ENCODE measurements around the gene ATIC. TPM values are rescaled to one million over a fixed set of nuclear protein-coding genes. Genes with fewer than 3 reads are reported as not detected.

The ATIC gene
- total RNA-seq, 1 experiment from 2014 or later = 297 TPM

GRCh38 chr2:215352602-215353001 is 40.7 kb downstream of the ATIC start:
- no peaks in the 10 kb centered on the region for H3K27me3 Mint-ChIP-seq (ENCODE audit: insufficient read depth, unreplicated experiment)
- H3K9me3 Mint-ChIP-seq (ENCODE audit: unreplicated experiment) = no peaks in the 10 kb centered on the region
- H3K4me3 Mint-ChIP-seq (ENCODE audit: unreplicated experiment) = no peak overlapping the region
- H3K4me1 Mint-ChIP-seq (ENCODE audit: insufficient read depth, unreplicated experiment) = no peaks in the 10 kb centered on the region
- H3K36me3 Mint-ChIP-seq (ENCODE audit: insufficient read depth, unreplicated experiment) = peaks cover 35% of the 10 kb centered on the region
- no peak overlapping the region for H3K27ac Mint-ChIP-seq (ENCODE audit: low read depth, unreplicated experiment)
- CTCF ChIA-PET = interaction anchor here (1.2 kb wide), 1 partner anchor 17 kb away, joined by 3 read pairs; no protein-coding TSS in a partner anchor
- POLR2A ChIA-PET = no interaction called here
- BruUV-seq (replicated peaks) = no TSS peak
- TF ChIP-seq CTCF (IDR thresholded peaks at IDR 0.05; ENCODE audit: unreplicated experiment) = no peak
- intact Hi-C loops (cut with micrococcal nuclease) = loop anchor here (10.0 kb wide), 1 partner anchor 572 kb away; no protein-coding TSS in a partner anchor
- DNase-seq (ENCODE audit: unreplicated experiment) = no peak

GRCh38 chr2:215354771-215355695 is 43.2 kb downstream of the ATIC start:
- intact Hi-C loops (cut with micrococcal nuclease) = loop anchor here (10.0 kb wide), 1 partner anchor 570 kb away; no protein-coding TSS in a partner anchor
- no peaks in the 10 kb centered on the region for H3K27me3 Mint-ChIP-seq (ENCODE audit: insufficient read depth, unreplicated experiment)
- DNase-seq (ENCODE audit: unreplicated experiment) = no peak
- no peak for TF ChIP-seq CTCF (IDR thresholded peaks at IDR 0.05; ENCODE audit: unreplicated experiment)
- no peak overlapping the region for H3K4me3 Mint-ChIP-seq (ENCODE audit: unreplicated experiment)
- no TSS peak for BruUV-seq (replicated peaks)
- no peaks in the 10 kb centered on the region for H3K9me3 Mint-ChIP-seq (ENCODE audit: unreplicated experiment)
- peak overlapping the region; percentile 63 for H3K27ac Mint-ChIP-seq (ENCODE audit: low read depth, unreplicated experiment)
- ChIA-PET CTCF (no interaction called here), POLR2A (interaction anchor here (0.7 kb wide), 1 partner anchor 961 kb away, joined by 3 read pairs; no protein-coding TSS in a partner anchor)
- no peaks in the 10 kb centered on the region for H3K4me1 Mint-ChIP-seq (ENCODE audit: insufficient read depth, unreplicated experiment)
- peaks cover 25% of the 10 kb centered on the region for H3K36me3 Mint-ChIP-seq (ENCODE audit: insufficient read depth, unreplicated experiment)

- DNase-seq (ENCODE audit: unreplicated experiment) = no peak
- Mint-ChIP-seq H3K9me3 (ENCODE audit: unreplicated experiment) (no peaks in the 10 kb centered on the region), H3K36me3 (ENCODE audit: insufficient read depth, unreplicated experiment) (peaks cover 17% of the 10 kb centered on the region), H3K4me1 (ENCODE audit: insufficient read depth, unreplicated experiment) (no peaks in the 10 kb centered on the region), H3K4me3 (ENCODE audit: unreplicated experiment) (no peak overlapping the region), H3K27ac (ENCODE audit: low read depth, unreplicated experiment) (no peak overlapping the region), H3K27me3 (ENCODE audit: insufficient read depth, unreplicated experiment) (no peaks in the 10 kb centered on the region)
- POLR2A ChIA-PET = no interaction called here
- intact Hi-C loops (cut with micrococcal nuclease) = loop anchor here (10.0 kb wide), 1 partner anchor 569 kb away; no protein-coding TSS in a partner anchor
- no TSS peak for BruUV-seq (replicated peaks)
- CTCF ChIA-PET = no interaction called here
- TF ChIP-seq CTCF (IDR thresholded peaks at IDR 0.05; ENCODE audit: unreplicated experiment) = no peak
These were observed 43.9 kb downstream of the ATIC start for GRCh38 chr2:215355801-215356200.

DNA sequence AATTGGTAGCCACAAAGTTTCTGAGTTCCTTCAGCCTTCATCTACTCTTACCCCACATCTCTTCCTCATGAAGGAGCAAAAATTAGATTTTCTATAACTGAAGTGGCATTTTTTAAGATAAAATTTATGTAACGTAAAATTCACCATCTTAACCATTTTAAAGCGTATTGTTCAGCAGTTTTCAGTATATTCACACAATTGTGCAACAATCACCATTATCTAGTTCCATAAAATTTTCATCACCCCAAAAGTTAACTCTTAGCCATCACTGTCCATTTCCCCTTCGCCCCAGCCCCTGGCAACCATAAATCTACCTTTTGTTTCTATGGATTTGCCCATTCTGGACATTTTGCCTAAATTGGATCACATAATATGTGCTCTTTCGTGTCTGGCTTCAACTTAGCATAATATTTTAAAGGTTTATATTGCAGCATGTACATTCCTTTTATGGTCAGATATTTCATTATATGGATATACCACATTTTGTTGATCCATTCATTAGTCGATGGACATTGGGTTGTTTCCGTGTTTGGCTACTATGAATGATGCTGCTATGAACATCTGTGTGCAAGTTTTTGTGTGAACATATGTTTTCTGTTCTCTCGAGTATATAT is 44.6 kb downstream of the ATIC start:
- DNase-seq (ENCODE audit: unreplicated experiment) = no peak
- ChIA-PET POLR2A (interaction anchor here (1.6 kb wide), 1 partner anchor 15 kb away, joined by 4 read pairs; no protein-coding TSS in a partner anchor), CTCF (no interaction called here)
- Mint-ChIP-seq H3K27me3 (ENCODE audit: insufficient read depth, unreplicated experiment) (no peaks in the 10 kb centered on the region), H3K9me3 (ENCODE audit: unreplicated experiment) (no peaks in the 10 kb centered on the region), H3K36me3 (ENCODE audit: insufficient read depth, unreplicated experiment) (peaks cover 15% of the 10 kb centered on the region), H3K27ac (ENCODE audit: low read depth, unreplicated experiment) (no peak overlapping the region), H3K4me3 (ENCODE audit: unreplicated experiment) (no peak overlapping the region), H3K4me1 (ENCODE audit: insufficient read depth, unreplicated experiment) (no peaks in the 10 kb centered on the region)
- BruUV-seq (replicated peaks) = no TSS peak
- TF ChIP-seq CTCF (IDR thresholded peaks at IDR 0.05; ENCODE audit: unreplicated experiment) = no peak
- intact Hi-C loops (cut with micrococcal nuclease) = loop anchor here (10.0 kb wide), 1 partner anchor 568 kb away; no protein-coding TSS in a partner anchor
